Rectal smooth muscle tissue (tissue), 1 donor: ENCODE results near the gene PCSK1.

Experiments
- H3K27ac ChIP-seq: one replicate; pipeline ENCODE4 v1.7.0; 2013; ENCODE audit warnings: low read depth, low read length, inconsistent platforms
- H3K27me3 ChIP-seq: one replicate; pipeline ENCODE4 v1.7.0; 2013; ENCODE audit warnings: low read length; ENCODE audit not compliant: control insufficient read depth, insufficient read depth
- H3K36me3 ChIP-seq: one replicate; pipeline ENCODE4 v1.7.0; 2013; ENCODE audit warnings: low read length; ENCODE audit not compliant: control insufficient read depth, insufficient read depth
- H3K4me1 ChIP-seq: one replicate; pipeline ENCODE4 v1.7.0; 2013; ENCODE audit warnings: low read length; ENCODE audit not compliant: control insufficient read depth, insufficient read depth
- H3K4me3 ChIP-seq: one replicate; pipeline ENCODE4 v1.7.0; 2013; ENCODE audit warnings: low read length
- H3K9ac ChIP-seq: one replicate; pipeline ENCODE4 v1.7.0; 2013; ENCODE audit warnings: low read length

PCSK1 gene

GRCh38 chr5:96347502-96348292 is 85.4 kb downstream of the PCSK1 start:
- no peak overlapping the region for H3K4me3 ChIP-seq
- no peaks in the 10 kb centered on the region for H3K27me3 ChIP-seq
- H3K27ac ChIP-seq: no peak overlapping the region
- H3K36me3 ChIP-seq: no peaks in the 10 kb centered on the region
- H3K9ac ChIP-seq: no peak overlapping the region
- no peaks in the 10 kb centered on the region for H3K4me1 ChIP-seq

GRCh38 chr5:96344678-96345577 is 88.1 kb downstream of the PCSK1 start:
- no peak overlapping the region for H3K27ac ChIP-seq
- no peaks in the 10 kb centered on the region for H3K27me3 ChIP-seq
- no peaks in the 10 kb centered on the region for H3K4me1 ChIP-seq
- H3K9ac ChIP-seq: no peak overlapping the region
- no peaks in the 10 kb centered on the region for H3K36me3 ChIP-seq
- no peak overlapping the region for H3K4me3 ChIP-seq

GRCh38 chr5:96343094-96343493 is 90.0 kb downstream of the PCSK1 start:
- Histone ChIP-seq H3K9ac (no peak overlapping the region), H3K36me3 (no peaks in the 10 kb centered on the region), H3K4me1 (no peaks in the 10 kb centered on the region), H3K27me3 (no peaks in the 10 kb centered on the region), H3K4me3 (no peak overlapping the region), H3K27ac (no peak overlapping the region)

- Histone ChIP-seq H3K27me3 (no peaks in the 10 kb centered on the region), H3K9ac (no peak overlapping the region), H3K27ac (no peak overlapping the region), H3K4me3 (no peak overlapping the region), H3K36me3 (no peaks in the 10 kb centered on the region), H3K4me1 (no peaks in the 10 kb centered on the region)
Measured at GRCh38 chr5:96342581-96342980, 90.5 kb downstream of the PCSK1 start.
